NOMO-1 treated with DMSO at 0.1 percent for 48 hours (cell line): ENCODE measurements around the gene DEUP1.

ENCODE experiments used
- DNase-seq: peaks from one replicate; lab custom pipeline; 2025; ENCODE audit not compliant: unreplicated experiment; lab: John Stamatoyannopoulos, UW

DEUP1 gene

DNA sequence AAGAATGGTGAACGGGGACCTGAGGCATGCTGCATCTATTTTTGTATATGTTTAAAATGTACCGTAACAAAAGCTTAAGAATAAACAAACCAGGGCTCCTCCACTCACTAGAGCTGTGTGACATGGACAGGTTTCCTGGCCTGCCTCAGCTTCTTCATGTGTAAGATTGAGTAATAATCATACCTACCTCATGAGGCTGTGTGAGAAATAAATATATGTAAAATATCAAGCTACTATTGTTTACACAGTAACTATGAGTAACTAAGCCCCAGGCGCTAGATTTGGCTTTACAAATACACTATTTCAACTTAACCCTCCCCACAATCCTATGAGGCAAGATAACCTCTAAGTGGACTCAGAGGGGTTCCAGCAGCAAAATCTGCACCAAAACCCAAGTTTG lies 146.3 kb downstream of the DEUP1 start:
- DNase-seq = no peak

DNA sequence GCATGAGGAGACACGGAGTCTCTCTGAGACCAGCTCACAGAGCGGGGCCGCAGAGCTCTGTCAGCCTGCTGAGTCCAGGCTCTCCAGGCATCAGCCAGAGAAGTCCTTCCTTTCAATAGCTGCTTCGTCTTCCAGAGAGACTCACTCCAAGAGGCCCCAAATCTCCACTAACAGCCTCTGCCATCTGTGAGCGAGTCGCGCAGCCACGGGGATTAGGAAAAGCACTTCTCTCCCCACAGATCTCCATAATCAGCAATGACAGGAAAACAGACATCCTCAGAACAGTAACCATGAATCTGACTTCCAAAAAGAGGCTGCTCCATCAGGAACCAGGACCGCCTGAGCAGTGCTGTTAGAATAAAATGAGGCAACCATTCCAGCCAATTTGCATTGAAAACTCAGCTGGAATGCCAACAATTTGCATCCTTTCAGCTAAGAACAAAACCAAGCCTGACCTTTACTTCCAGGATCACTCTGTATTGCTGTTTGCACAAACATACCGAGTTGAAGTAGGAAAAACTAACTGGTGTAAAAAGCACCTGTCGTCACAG lies 147.2 kb downstream of the DEUP1 start:
- DNase-seq = no peak

DNA sequence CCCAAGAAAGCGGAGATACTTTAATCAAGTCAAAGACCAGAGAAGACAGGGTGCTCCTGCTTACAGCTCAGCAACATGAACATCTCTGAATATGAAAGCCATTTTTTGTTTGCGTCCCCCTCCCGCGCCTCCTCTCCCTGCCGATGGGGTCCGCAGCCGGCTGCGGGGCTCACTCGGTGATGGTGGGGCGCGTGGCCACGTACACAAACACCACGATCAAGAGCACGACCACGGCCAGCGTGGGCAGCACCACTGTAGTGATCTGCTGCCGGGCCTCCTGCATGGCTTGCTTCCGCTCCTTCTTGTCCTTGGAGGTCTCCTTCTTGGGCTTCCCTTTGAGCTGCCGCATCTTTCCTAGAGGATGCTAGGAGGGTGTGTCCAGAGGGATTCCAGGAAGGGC lies 148.3 kb downstream of the DEUP1 start:
- no peak for DNase-seq

DNA sequence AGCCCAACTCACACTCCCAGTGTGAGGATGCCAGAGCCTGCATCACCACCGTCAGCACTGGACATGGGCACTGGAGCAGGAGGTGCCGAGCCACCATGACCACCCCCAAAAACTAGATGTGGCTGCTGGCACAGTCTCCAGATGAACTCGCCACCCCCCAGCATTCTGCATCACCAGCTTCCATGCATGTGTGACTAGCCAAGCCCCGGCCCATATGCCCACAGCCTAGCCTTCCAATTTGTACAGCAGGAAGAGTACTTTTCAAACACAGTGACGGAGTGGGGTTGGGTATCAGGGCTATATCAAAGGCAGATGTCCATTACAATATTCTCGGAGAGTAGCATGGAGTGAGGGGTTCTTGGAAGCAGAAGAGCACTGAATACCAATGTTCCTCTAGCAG lies 149.7 kb downstream of the DEUP1 start:
- no peak for DNase-seq

DNA sequence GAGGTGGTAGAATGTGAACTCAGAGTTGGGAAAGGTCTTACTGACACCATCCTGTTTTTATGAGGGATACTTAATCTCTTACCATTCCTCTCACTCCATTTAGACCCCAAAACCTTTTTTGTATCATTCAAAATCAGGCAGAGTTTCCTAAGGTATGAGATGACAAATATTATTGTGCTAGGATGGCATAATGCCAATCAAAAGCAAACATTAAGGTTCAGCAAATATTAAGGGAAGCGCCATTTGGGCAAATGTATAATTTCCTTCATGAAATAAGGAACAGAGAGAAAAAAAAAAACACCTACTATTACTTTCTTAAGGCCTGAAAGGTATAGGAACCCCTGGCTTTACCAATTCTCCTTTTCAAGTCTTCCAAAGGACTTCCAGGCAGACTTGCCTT lies 150.2 kb downstream of the DEUP1 start:
- no peak for DNase-seq

DNA sequence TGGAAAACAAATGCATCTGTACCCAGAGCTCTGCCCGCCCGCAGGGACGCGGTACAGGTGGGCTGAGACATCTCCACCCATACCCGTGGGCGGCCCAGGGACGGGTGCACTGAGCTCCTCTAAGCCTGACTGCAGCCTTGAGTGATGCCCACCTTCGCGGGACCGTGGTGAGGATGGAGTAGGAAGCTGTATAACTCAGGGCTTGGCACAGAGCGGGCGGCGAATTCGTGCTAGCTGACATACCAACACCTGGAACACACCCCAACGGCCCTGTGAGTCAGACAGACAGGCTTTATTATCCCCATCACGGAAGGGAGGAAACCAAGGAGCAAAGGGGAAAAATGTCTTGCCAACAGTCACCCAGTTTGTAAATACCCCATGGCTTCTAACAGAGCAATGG lies 150.7 kb downstream of the DEUP1 start:
- no peak for DNase-seq

DNA sequence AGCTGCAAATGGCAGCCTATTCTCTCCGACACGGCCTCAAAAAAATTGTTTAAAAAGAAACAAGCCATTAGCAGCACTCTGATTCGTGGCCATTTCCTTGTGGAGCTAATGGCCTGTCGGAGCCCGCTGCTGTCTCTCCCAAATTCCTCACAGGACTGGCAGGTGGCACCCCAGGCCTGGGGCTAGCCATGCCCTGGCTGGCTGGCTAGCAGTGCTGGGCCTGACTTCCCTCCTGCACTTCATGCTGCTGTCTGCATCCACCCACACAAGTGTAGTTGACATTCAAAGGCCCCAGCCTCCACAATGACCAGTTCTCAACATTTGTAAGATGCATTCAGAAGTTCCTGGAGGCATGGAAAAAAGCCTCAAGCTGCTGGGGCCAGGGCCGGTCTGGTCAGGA lies 151.2 kb downstream of the DEUP1 start:
- DNase-seq = no peak

DNA sequence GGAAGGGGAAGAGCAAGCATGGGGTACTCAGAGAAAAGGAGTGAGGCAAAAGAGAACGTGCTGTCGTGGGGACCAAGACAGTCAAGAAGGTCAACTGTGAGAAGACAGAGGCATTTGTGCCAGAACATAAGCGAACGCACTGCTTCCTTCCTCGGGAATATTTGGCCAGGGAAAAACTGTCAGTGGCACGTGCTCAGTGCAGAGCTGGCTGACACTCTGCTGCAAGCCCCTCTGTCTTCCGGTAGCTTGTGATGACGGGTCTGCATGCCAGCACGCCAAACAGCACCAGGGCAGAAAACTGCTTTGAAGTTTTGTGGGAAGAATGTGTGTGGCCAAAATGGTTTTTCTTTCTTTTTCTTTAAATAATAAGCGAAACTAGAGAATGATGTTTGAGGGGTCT lies 152.0 kb downstream of the DEUP1 start:
- no peak for DNase-seq

DNA sequence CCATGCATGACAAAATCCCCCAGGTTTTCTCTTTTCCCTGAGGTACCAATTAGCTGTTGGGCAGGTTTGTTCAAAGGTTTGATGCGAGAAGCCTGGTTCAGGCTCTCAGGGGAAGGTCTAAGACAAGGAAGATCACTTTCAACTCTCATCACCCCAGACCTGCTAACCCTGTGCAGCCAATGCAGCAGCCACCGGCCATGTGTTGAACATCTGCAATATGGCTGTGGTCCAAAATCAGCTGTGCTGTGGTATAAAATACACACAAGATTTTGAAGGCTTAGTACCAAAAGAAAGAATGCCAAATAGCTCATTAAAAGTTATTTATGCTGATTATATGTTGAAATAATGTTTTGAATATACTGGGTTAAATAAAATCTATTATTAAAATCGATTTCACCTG lies 154.2 kb downstream of the DEUP1 start:
- DNase-seq = no peak

DNA sequence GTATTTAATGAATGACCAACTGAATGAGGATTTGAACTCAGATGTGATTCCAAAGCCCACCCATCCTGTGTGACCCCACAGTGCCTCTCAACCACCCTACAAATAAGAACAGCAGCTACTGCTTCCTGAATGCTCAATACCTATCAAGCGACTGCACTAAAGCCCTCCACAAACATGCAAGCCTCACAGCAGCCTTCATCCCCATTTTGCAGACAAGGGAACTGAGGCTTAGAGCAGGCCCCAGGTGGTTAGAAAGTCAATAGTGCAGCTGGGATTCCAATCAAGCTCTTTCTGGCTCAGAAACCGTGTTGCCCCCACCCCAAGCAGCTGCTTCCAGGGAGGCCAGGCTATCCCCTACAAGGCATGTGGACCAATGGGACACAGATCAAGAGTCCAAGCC lies 155.4 kb downstream of the DEUP1 start:
- no peak for DNase-seq

DNA sequence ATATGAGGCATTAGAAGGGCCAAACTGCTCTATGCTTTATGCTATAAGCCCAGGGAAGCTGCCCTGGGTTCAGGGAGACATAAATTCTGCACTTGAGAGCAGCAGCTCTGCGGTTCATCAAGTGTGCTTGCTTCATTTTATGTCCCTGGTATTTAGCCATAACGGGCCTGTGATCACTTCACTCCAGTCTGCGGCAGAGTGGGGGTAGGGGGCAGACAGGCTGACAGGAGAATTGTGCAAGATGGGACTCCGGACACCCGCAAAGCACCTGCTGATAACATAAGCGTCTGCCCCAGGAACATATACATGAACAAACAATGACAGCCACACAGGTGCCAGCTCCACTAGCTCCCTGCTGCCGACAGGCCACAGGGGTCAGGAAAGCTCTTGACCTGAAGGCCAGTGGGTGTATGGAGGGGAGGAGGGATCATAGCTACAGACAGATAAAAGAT lies 156.5 kb downstream of the DEUP1 start:
- DNase-seq = peak; percentile 72
